HG03565 (cell line): ENCODE results near the gene ME1.
"Not testable (repeated sequence)": the region's sequence is repeated elsewhere in the genome, so short reads cannot be mapped to it uniquely, and the experiment has no call there.

Experiments
- ATAC-seq: cut with Tn5 transposase; IDR thresholded peaks from one replicate; pipeline ENCODE4 v1.9.1; 2021; ENCODE audit warnings: mild to moderate bottlenecking, moderate library complexity; ENCODE audit not compliant: unreplicated experiment

The ME1 gene

GRCh38 chr6:83359638-83360037, 71.2 kb downstream of the ME1 start:
- no peak for ATAC-seq

- ATAC-seq = no peak
Observed at GRCh38 chr6:83354747-83355146, 76.1 kb downstream of the ME1 start.

DNA sequence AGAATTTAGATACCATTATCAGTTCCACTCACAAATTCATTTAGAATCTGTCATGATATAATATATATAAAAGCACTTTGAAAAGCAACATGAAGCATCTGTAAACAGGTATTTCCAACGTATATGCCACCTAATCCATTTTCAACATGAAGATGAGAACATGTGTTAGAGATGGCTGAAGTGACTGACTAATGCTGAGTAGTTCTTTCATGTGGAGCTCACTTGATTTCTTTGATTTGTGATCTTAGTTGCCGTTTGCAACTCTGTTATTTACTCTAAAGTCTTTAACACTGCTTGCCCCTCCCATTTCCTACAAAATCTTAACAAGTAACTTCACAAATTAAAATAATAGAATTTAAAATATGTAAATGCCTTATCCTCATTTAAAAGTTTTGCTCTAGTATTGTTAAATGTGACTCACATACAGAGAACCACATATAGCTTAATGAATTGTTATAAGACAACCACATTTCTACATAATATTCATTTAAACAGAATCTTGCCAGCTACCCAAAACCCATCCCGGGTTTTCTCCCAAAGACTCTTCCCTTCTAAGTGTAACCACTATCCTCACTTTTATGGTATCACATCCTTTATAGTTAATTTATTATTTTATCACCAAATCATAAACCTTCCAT, 78.3 kb downstream of the ME1 start:
- no peak for ATAC-seq

DNA sequence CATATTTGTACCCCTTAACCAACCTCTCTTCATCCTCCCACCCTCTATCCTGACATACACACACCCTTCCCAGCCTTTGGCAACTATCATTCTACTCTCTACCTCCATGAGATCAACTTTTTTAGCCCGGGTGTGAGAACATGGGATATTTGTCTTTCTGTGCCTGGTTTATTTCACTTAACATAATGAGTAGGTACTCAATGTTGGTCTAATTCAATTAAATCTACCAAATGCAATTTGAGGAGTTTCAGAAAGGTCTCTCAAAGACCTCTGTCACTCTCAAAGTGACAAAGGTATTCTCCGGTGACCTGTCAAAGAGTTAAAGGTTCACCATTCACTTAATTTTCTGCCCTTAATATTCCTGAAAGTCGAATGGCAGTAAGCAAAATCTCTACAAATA, 87.7 kb downstream of the ME1 start:
- ATAC-seq = no peak

DNA sequence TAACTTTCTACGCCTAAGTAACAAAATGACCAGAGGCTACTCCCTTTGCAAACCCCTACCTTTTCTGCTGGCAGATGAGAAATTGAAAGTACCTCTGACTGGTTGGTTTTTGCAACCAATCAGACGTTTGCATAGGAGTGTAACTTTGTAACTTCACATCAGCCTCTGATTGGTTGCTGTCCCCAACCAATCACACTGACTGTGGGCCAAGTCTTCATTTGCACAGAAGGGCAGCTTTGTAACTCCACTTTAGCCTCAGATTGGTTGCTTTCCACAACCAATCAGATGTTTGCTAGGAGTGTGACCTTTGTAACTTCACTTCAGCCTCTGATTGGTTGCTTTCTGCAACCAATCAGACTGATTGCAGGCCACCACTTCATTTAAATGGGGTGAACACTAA, 89.1 kb downstream of the ME1 start:
- no peak for ATAC-seq

- ATAC-seq = not testable (repeated sequence)
Observed at GRCh38 chr6:83333916-83334315, 96.9 kb downstream of the ME1 start.

- no peak for ATAC-seq
Observed at GRCh38 chr6:83333500-83333899, 97.4 kb downstream of the ME1 start.

GRCh38 chr6:83314693-83315092, 116.2 kb downstream of the ME1 start:
- ATAC-seq = no peak

DNA sequence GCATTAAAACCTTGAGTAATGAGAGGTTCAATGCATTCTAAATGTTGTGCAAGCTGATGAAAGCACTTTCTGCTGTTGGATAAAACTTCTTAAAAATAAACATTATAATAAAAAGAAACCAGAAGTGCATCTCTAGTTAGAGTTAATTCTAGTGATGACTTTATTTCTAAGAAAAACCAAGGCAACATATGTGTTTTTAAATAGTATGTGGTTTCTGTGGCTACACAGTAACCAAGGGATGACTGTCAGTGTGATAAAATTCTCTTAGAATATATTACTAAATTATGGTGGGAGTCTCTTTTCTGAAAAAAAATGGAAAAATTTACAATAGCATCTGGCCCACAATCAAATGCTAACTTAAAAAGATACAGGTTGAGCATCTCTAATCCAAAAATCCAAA, 117.0 kb downstream of the ME1 start:
- no peak for ATAC-seq

DNA sequence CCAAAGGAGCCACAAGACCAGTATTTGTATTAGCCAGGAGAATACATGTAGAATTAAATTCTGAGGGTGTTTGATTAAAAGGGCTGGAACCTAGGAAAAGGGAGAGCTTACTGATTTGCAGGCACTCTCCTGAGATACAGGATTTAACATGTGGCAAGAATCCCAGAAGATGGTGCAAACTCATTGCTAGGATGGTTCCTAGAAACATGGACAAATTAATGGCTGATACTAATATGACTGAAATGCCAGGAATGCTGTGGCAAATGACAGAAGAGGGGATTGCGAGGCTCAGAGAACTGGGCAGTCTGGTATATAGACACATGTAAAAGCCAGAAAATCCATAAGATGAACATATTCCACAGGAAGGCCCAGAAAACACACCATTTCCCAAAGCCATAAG, 119.6 kb downstream of the ME1 start:
- no peak for ATAC-seq

DNA sequence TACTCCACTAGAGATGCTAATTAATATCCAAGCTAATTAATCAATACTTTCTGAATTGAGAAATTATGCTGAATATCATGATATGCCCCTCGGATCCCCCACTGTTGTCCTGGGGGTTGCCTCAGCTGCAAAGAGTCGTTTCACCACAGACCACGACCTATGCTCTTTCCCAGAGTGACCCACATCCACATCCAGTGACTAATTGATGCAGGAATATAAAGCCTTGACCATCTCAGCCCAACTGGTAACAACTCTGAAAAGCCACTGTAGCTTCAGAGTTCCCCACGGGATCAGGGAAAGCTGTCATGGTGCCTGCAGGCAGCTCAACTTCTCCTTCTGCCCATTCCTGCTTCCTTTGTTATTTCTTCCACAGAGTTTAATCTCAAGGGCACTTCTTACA, 120.8 kb downstream of the ME1 start:
- no peak for ATAC-seq

GRCh38 chr6:83309344-83309743, 121.5 kb downstream of the ME1 start:
- ATAC-seq = no peak

DNA sequence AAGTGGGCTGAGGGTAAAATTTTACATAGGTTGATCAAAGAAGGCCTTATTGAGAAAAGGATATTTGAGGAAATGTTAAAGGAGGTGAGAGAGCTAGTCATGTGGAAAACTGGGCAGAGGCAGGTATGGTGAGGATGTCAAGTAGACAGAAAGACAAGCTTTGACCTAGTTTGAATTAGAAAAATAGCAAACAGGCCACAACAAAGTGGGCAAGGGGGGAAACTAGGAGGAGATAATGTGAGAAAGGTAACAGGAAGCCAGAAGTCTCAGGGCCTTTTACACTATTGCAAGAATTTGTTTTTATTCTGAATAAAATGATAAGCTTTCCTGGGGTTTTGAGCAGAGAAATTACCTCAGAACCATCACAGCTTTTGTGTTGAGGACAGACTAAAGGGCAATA, 122.0 kb downstream of the ME1 start:
- no peak for ATAC-seq

- ATAC-seq = no peak
Observed at GRCh38 chr6:83307849-83308248, 123.0 kb downstream of the ME1 start.

- no peak for ATAC-seq
Observed at GRCh38 chr6:83303426-83303825, 127.4 kb downstream of the ME1 start.

- ATAC-seq = no peak
Observed at GRCh38 chr6:83294676-83295075, 136.2 kb downstream of the ME1 start.

GRCh38 chr6:83292900-83293843, 137.7 kb downstream of the ME1 start:
- peak; percentile 93 for ATAC-seq

GRCh38 chr6:83287298-83287697, 143.6 kb downstream of the ME1 start:
- not testable (repeated sequence) for ATAC-seq

DNA sequence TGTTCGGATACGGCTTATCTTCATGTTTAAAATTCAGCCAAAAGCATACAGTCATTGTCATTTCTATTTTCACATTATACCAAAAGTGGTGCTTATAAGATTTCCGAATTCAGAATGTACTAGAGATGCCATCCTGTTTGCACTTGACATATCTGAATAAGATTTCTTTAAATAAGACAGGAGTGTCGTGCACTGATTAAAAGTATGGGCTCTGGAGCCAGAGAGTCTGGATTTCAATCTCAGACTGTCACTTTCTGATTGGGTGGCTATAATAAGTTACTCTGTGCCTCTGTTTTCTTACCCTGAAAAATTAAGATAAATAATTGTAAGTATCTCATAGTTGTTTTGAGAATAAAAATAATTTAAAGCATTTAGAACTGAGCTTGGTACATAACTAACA, 144.9 kb downstream of the ME1 start:
- ATAC-seq = no peak

- no peak for ATAC-seq
Observed at GRCh38 chr6:83273596-83273995, 157.3 kb downstream of the ME1 start.

DNA sequence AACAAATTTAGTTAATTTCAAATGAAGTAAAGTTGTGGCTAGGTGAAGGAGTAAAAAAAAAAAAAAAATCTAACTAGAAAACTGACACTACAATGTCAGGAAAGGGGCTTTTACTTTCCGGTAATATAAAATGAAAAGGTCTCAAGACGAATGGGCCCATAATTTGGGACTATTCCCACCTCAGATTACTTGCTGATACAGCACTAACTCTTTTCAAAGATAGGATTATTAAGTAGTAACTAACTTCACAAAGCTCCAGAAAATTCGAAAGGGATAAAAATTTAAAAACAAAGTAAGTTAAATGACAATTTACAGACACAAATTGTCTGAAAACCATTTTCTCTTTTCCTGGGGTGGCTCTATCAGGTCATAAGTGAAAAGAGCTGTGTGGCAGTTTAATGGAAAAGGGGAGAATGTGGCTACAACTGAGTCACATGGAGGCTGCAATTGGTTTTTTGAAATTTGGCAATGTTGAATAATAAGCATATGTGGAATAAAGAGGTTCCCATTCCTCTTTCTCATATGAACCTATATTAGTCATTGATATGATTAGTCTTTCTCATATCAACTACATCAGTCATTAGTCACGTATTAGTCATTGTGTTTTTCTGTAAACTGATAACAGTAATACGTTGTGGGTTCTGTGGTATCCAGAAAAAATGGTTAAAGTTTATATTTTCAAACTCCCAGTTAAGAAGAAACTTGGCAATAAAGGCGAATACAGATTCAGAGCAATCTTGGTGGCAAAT, 159.7 kb downstream of the ME1 start:
- peak; percentile 85 for ATAC-seq

GRCh38 chr6:83265384-83265783, 165.5 kb downstream of the ME1 start:
- ATAC-seq = no peak
